ENCODE data around the gene ARHGAP42. TPM values are rescaled to one million over a fixed set of nuclear protein-coding genes. Genes with fewer than 3 reads are reported as not detected.

Gene ARHGAP42
- total RNA-seq, 2 donors from 2014 or later = 5.6 to 13.8 TPM

GRCh38 chr11:100719809-100720221 is 32.7 kb downstream of the ARHGAP42 start:
- TF ChIP-seq CTCF (IDR thresholded peaks at IDR 0.05) = no peak
- peak; percentile 13 for DNase-seq (ENCODE audit: low spot score)

GRCh38 chr11:100726680-100727079 is 39.6 kb downstream of the ARHGAP42 start:
- no peaks in the 10 kb centered on the region for H3K27me3 ChIP-seq (replicated peaks; ENCODE audit: insufficient read depth)
- no peaks in the 10 kb centered on the region for H3K36me3 ChIP-seq
- no peak overlapping the region for H3K27ac ChIP-seq
- TF ChIP-seq CTCF (IDR thresholded peaks at IDR 0.05) = no peak
- no peak for ATAC-seq (ENCODE audit: insufficient number of reproducible peaks, low FRiP score, low read depth)
- no peak for DNase-seq (ENCODE audit: low spot score)
- no peaks in the 10 kb centered on the region for H3K9me3 ChIP-seq
- H3K4me3 ChIP-seq = no peak overlapping the region
- H3K4me1 ChIP-seq (ENCODE audit: control insufficient read depth in 1 of 2, low read depth in 2 of 2) = peaks cover 0 to 11% of the 10 kb centered on the region in 2 donors

More at GRCh38 chr11:100719809-100720221, 32.7 kb downstream of the ARHGAP42 start:
- H3K27ac ChIP-seq = peak overlapping the region; percentile 4 to 45
- H3K9me3 ChIP-seq = no peaks in the 10 kb centered on the region
- ATAC-seq (ENCODE audit: insufficient number of reproducible peaks, low FRiP score, low read depth) = peak; percentile 73
- no peaks in the 10 kb centered on the region for H3K27me3 ChIP-seq (replicated peaks; ENCODE audit: insufficient read depth)
- H3K4me3 ChIP-seq = no peak overlapping the region
- H3K36me3 ChIP-seq = no peaks in the 10 kb centered on the region
- peaks cover 5 to 16% of the 10 kb centered on the region in 2 donors for H3K4me1 ChIP-seq (ENCODE audit: control insufficient read depth in 1 of 2, low read depth in 2 of 2)

GRCh38 chr11:100727410-100727809 is 40.3 kb downstream of the ARHGAP42 start:
- H3K27ac ChIP-seq = no peak overlapping the region
- ATAC-seq (ENCODE audit: insufficient number of reproducible peaks, low FRiP score, low read depth) (no peak), DNase-seq (ENCODE audit: low spot score) (no peak)
- H3K9me3 ChIP-seq = no peaks in the 10 kb centered on the region
- H3K4me1 ChIP-seq (ENCODE audit: control insufficient read depth in 1 of 2, low read depth in 2 of 2) = peaks cover 0 to 16% of the 10 kb centered on the region in 2 donors
- no peaks in the 10 kb centered on the region for H3K27me3 ChIP-seq (replicated peaks; ENCODE audit: insufficient read depth)
- H3K36me3 ChIP-seq = no peaks in the 10 kb centered on the region
- H3K4me3 ChIP-seq = no peak overlapping the region
- no peak for TF ChIP-seq CTCF (IDR thresholded peaks at IDR 0.05)

GRCh38 chr11:100730266-100730665 is 43.2 kb downstream of the ARHGAP42 start:
- ATAC-seq (ENCODE audit: insufficient number of reproducible peaks, low FRiP score, low read depth) (no peak), DNase-seq (ENCODE audit: low spot score) (no peak)
- no peaks in the 10 kb centered on the region for H3K27me3 ChIP-seq (replicated peaks; ENCODE audit: insufficient read depth)
- no peak for TF ChIP-seq CTCF (IDR thresholded peaks at IDR 0.05)
- H3K4me3 ChIP-seq = no peak overlapping the region
- no peaks in the 10 kb centered on the region for H3K36me3 ChIP-seq
- H3K27ac ChIP-seq = no peak overlapping the region
- H3K4me1 ChIP-seq (ENCODE audit: control insufficient read depth in 1 of 2, low read depth in 2 of 2) = peaks cover 0 to 16% of the 10 kb centered on the region in 2 donors
- no peaks in the 10 kb centered on the region for H3K9me3 ChIP-seq

- ATAC-seq (ENCODE audit: insufficient number of reproducible peaks, low FRiP score, low read depth) (no peak), DNase-seq (ENCODE audit: low spot score) (no peak)
- peaks cover 0 to 16% of the 10 kb centered on the region in 2 donors for H3K4me1 ChIP-seq (ENCODE audit: control insufficient read depth in 1 of 2, low read depth in 2 of 2)
- no peaks in the 10 kb centered on the region for H3K9me3 ChIP-seq
- no peaks in the 10 kb centered on the region for H3K36me3 ChIP-seq
- H3K27me3 ChIP-seq (replicated peaks; ENCODE audit: insufficient read depth) = no peaks in the 10 kb centered on the region
- no peak for TF ChIP-seq CTCF (IDR thresholded peaks at IDR 0.05)
- H3K27ac ChIP-seq = no peak overlapping the region
- H3K4me3 ChIP-seq = no peak overlapping the region
Observed at GRCh38 chr11:100731471-100731870, 44.4 kb downstream of the ARHGAP42 start.
